Ammon's horn (tissue), 1 donor: ENCODE results near the gene PSPC1.
"Not testable (repeated sequence)": the region's sequence is repeated elsewhere in the genome, so short reads cannot be mapped to it uniquely, and the experiment has no call there.

ENCODE experiments used
- DNase-seq: peaks from one replicate; pipeline ENCODE4 v3.0.0-alpha.2; 2016; ENCODE audit warnings: low spot score

PSPC1 gene

GRCh38 chr13:19763618-19764017 lies 19.1 kb downstream of the PSPC1 start:
- DNase-seq = no peak

- no peak for DNase-seq
Measured at GRCh38 chr13:19759669-19760068, 23.1 kb downstream of the PSPC1 start.

GRCh38 chr13:19742643-19743042 lies 40.1 kb downstream of the PSPC1 start:
- DNase-seq = no peak

- no peak for DNase-seq
Measured at GRCh38 chr13:19737844-19738557, 44.7 kb downstream of the PSPC1 start.

- no peak for DNase-seq
Measured at GRCh38 chr13:19726611-19727010, 56.1 kb downstream of the PSPC1 start.

- DNase-seq = no peak
Measured at GRCh38 chr13:19725320-19725719, 57.4 kb downstream of the PSPC1 start.

GRCh38 chr13:19720039-19720438 lies 62.7 kb downstream of the PSPC1 start:
- no peak for DNase-seq

- DNase-seq = no peak
Measured at GRCh38 chr13:19713186-19713965, 69.4 kb downstream of the PSPC1 start.

- not testable (repeated sequence) for DNase-seq
Measured at GRCh38 chr13:19709782-19710181, 73.0 kb downstream of the PSPC1 start.

- DNase-seq = not testable (repeated sequence)
Measured at GRCh38 chr13:19709039-19709438, 73.7 kb downstream of the PSPC1 start.

GRCh38 chr13:19704256-19704655 lies 78.5 kb downstream of the PSPC1 start:
- not testable (repeated sequence) for DNase-seq

- not testable (repeated sequence) for DNase-seq
Measured at GRCh38 chr13:19701619-19702018, 81.1 kb downstream of the PSPC1 start.

GRCh38 chr13:19700963-19701362 lies 81.8 kb downstream of the PSPC1 start:
- not testable (repeated sequence) for DNase-seq

GRCh38 chr13:19695829-19696228 lies 86.9 kb downstream of the PSPC1 start:
- DNase-seq = no peak

- DNase-seq = no peak
Measured at GRCh38 chr13:19695428-19695827, 87.3 kb downstream of the PSPC1 start.

- DNase-seq = not testable (repeated sequence)
Measured at GRCh38 chr13:19691447-19691846, 91.3 kb downstream of the PSPC1 start.

- DNase-seq = no peak
Measured at GRCh38 chr13:19685437-19685836, 97.3 kb downstream of the PSPC1 start.

GRCh38 chr13:19685034-19685433 lies 97.7 kb downstream of the PSPC1 start:
- no peak for DNase-seq

- DNase-seq = no peak
Measured at GRCh38 chr13:19681517-19681916, 101.2 kb downstream of the PSPC1 start.

- no peak for DNase-seq
Measured at GRCh38 chr13:19680751-19681150, 102.0 kb downstream of the PSPC1 start.

- DNase-seq = no peak
Measured at GRCh38 chr13:19676168-19676567, 106.6 kb downstream of the PSPC1 start.

GRCh38 chr13:19674898-19675297 lies 107.8 kb downstream of the PSPC1 start:
- no peak for DNase-seq
